HepG2 (cell line): ENCODE measurements around the gene CCDC148. TPM values are rescaled to one million over a fixed set of nuclear protein-coding genes. Genes with fewer than 3 reads are reported as not detected.

Experiments
- ATAC-seq: fragments of 200-7000 bp; cut with Tn5 transposase; 3 replicates; pipeline ENCODE4 v1.9.1; 2020; ENCODE audit warnings: mild to moderate bottlenecking, moderate library complexity
- BruUV-seq: library from RNA; stranded (reverse); fragments of 400-500 nt; replicated peaks from 2 replicates; lab custom pipeline; 2021; lab: Mats Ljungman, UMichigan
- CTCF ChIA-PET: fragments of 300-600 bp; formaldehyde crosslinking; extraction: SDS; loops from one replicate; lab custom pipeline; 2021; ENCODE audit warnings: low total read pairs, inconsistent platforms, low intra/inter-chr PET ratio; lab: Yijun Ruan, JAX
- POLR2A ChIA-PET: fragments of 350-600 bp; sonication (Branson Sonifier 250); formaldehyde crosslinking; loops from one replicate; lab custom pipeline; 2020; ENCODE audit warnings: antibody characterized with exemption, inconsistent platforms; lab: Yijun Ruan, JAX
- DNase-seq: peaks from one replicate; pipeline ENCODE4 v3.0.0-alpha.2; 2015; ENCODE audit warnings: low spot score
- FAIRE-seq: peaks from 3 replicates; lab custom pipeline; 2011; peaks lifted over from hg19 to GRCh38; lab: Jason Lieb, UNC
- H2AFZ ChIP-seq: one replicate; pipeline ENCODE4 v1.6.1; 2011; ENCODE audit warnings: low read length, inconsistent platforms
- H3K27ac ChIP-seq: fragments of 300-600 bp; 3 replicates; pipeline ENCODE4 v1.8.0; 2011; ENCODE audit warnings: mixed run types, mild to moderate bottlenecking, mixed read lengths, low read length, inconsistent platforms; ENCODE audit not compliant: insufficient read depth; ENCODE audit errors: extremely low read length
- H3K27me3 ChIP-seq, 2 experiments: fragments of 200-600 bp in 1 of 2; 2 replicates in 1 of 2; 3 replicates in 1 of 2; pipeline versions ENCODE4 v1.6.0 to v1.8.0; 2011; ENCODE audit warnings: low read length in 2 of 2, mild to moderate bottlenecking in 2 of 2, moderate library complexity in 2 of 2, inconsistent platforms in 1 of 2; ENCODE audit not compliant: insufficient read depth in 2 of 2, control insufficient read depth in 1 of 2
- H3K36me3 ChIP-seq, 2 experiments: fragments of 200-600 bp in 1 of 2; replicated peaks in 1 of 2; 2 replicates in 1 of 2; 3 replicates in 1 of 2; pipeline versions ENCODE4 v1.5.1 to v1.8.0; 2011; ENCODE audit warnings: low read length in 2 of 2, inconsistent platforms in 1 of 2; ENCODE audit not compliant: insufficient read depth in 2 of 2, control insufficient read depth in 1 of 2
- H3K4me1 ChIP-seq: 2 replicates; pipeline ENCODE4 v1.5.1; 2012; ENCODE audit warnings: low read length, inconsistent platforms; ENCODE audit not compliant: insufficient read depth
- H3K4me2 ChIP-seq: 2 replicates; pipeline ENCODE4 v1.6.0; 2011; ENCODE audit warnings: low read depth, low read length, inconsistent platforms
- H3K4me3 ChIP-seq, 3 experiments: fragments of 200-600 bp in 1 of 3; sonication (generic), shearing (Covaris generic) in 1 of 3; replicated peaks in 1 of 3; 2 replicates each; pipeline ENCODE4 v1.5.1; 2011 to 2016; ENCODE audit warnings: low read length in 3 of 3, inconsistent platforms in 2 of 3, low read depth in 2 of 3, mild to moderate bottlenecking in 2 of 3, control low read depth in 1 of 3, mixed read lengths in 1 of 3; ENCODE audit not compliant: insufficient read depth in 1 of 3
- H3K79me2 ChIP-seq: one replicate; pipeline ENCODE4 v1.6.1; 2011; ENCODE audit warnings: low read length, inconsistent platforms; ENCODE audit not compliant: insufficient read depth
- H3K9ac ChIP-seq: 2 replicates; pipeline ENCODE4 v1.6.0; 2011; ENCODE audit warnings: mild to moderate bottlenecking, low read depth, low read length, inconsistent platforms; ENCODE audit not compliant: insufficient read depth
- H3K9me3 ChIP-seq: 2 replicates; pipeline ENCODE4 v1.5.1; 2012; ENCODE audit warnings: mild to moderate bottlenecking, low read length
- H4K20me1 ChIP-seq: 2 replicates; pipeline ENCODE4 v1.6.0; 2011; ENCODE audit warnings: inconsistent platforms, mild to moderate bottlenecking, low read length, moderate library complexity; ENCODE audit not compliant: insufficient read depth
- GATAD1 ChIP-seq: IDR thresholded peaks from 2 replicates; pipeline ENCODE4 v1.6.1; 2016; ENCODE audit warnings: missing genetic modification reagents, missing compliant biosample characterization
- HDAC2 ChIP-seq: sonication (generic); formaldehyde crosslinking; IDR thresholded peaks from 2 replicates; pipeline ENCODE4 v1.4.0; 2020; ENCODE audit warnings: missing genetic modification reagents
- HHEX ChIP-seq: IDR thresholded peaks from 2 replicates; pipeline ENCODE4 v1.6.1; 2016; ENCODE audit warnings: control low read depth
- RAD21 ChIP-seq: fragments of 450-650 bp; formaldehyde crosslinking; IDR thresholded peaks from 2 replicates; pipeline ENCODE4 v1.5.0; 2020; ENCODE audit warnings: mild to moderate bottlenecking
- RAD51 ChIP-seq: fragments of 450-650 bp; IDR thresholded peaks from 2 replicates; pipeline ENCODE4 v1.6.1; 2016; ENCODE audit warnings: borderline replicate concordance
- SNAI1 ChIP-seq: sonication (generic); formaldehyde crosslinking; IDR thresholded peaks from 2 replicates; pipeline ENCODE4 v1.5.0; 2020; ENCODE audit warnings: mild to moderate bottlenecking, missing genetic modification reagents, borderline replicate concordance
- ZNF274 ChIP-seq: sonication (generic); formaldehyde crosslinking; IDR thresholded peaks from 2 replicates; pipeline ENCODE4 v1.5.1; 2020; ENCODE audit warnings: mild to moderate bottlenecking, missing genetic modification reagents
- ZNF552 ChIP-seq: sonication (generic); formaldehyde crosslinking; IDR thresholded peaks from 2 replicates; pipeline ENCODE4 v1.9.0; 2022; ENCODE audit warnings: missing genetic modification reagents, mild to moderate bottlenecking, borderline replicate concordance
- ZNF589 ChIP-seq: sonication (generic); formaldehyde crosslinking; conservative IDR thresholded peaks from 2 replicates; pipeline ENCODE4 v1.8.0; 2022; ENCODE audit warnings: mild to moderate bottlenecking, moderate library complexity, missing genetic modification reagents
- WGBS: methylation state at CpG from one replicate; pipeline ENCODE4 v1.1.6; 2017; ENCODE audit warnings: low lambda C conversion rate; 5-methylcytosine and 5-hydroxymethylcytosine counted together
- in situ Hi-C: cut with HindIII; loops from 2 replicates; pipeline ENCODE4 v1.10.0; 2017; ENCODE audit warnings: low pct_unique_long_range_greater_than_20kb; ENCODE audit not compliant: extremely low pct_ligation_motif_present
- intact Hi-C: fragments of 100-400 bp; cut with micrococcal nuclease; formaldehyde crosslinking; loops from one replicate; pipeline ENCODE4 v1.10.0; 2022; ENCODE audit not compliant: unreplicated experiment
- polyA plus RNA-seq, 8 experiments: library from polyadenylated mRNA; depleted of rRNA in 3 of 8; stranded (reverse) in 7 of 8; unstranded in 1 of 8; fragments of >200 nt; fragmentation: Illumina TruSeq in 4 of 8; extraction: Trizol in 4 of 8; gene quantifications; 2 replicates each; pipeline versions ENCODE4 v1.2.1 to v1.2.3, GENCODE V29; 2011 to 2016; ENCODE audit warnings: low read depth in 4 of 8, missing spikeins in 1 of 8, mixed read lengths in 1 of 8; ENCODE audit not compliant: insufficient read depth in 1 of 8
- total RNA-seq, 5 experiments: library from RNA; depleted of rRNA; stranded (reverse); fragments of >200 nt; fragmentation: Illumina TruSeq; extraction: Trizol; gene quantifications; 2 replicates each; pipeline ENCODE4 v1.2.3, GENCODE V29; 2016; ENCODE audit warnings: low read depth in 1 of 5
- TF ChIP-seq, protein P1 (sequence below): sonication (generic); formaldehyde crosslinking; IDR thresholded peaks from 2 replicates; pipeline ENCODE4 v1.4.0; 2020; ENCODE audit warnings: mild to moderate bottlenecking, missing genetic modification reagents

The CCDC148 gene
- total and polyA plus RNA-seq, 2 of the 13 experiments (the other 11 are each of a cell fraction or from before 2014, with no cell fraction given) = 0.30 to 0.49 TPM

DNA sequence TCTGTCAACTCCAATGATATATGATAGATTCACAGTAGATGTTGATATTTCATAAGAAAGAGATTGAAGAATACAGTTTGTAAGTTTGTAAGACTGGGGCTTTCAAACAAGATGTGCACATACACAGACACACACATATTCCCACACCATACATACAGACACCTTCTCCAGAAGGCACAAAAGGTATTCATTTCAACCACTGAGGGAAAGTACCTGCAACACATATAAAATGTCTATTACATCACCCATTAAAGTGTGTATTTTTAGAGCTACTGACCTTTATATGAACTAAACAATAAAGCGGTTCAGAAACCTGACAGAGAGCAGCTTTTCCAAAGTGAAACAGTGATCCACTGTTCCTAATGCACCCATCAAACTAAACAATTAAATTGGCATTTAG lies 53.3 kb downstream of the CCDC148 start (continued):
- no peak for TF ChIP-seq HDAC2 (CRISPR knock-in tag)
- no peak for TF ChIP-seq HHEX (CRISPR knock-in tag)
- no peak for TF ChIP-seq ZNF589 (CRISPR knock-in tag)
- TF ChIP-seq RAD21 (CRISPR knock-in tag) = no peak
- TF ChIP-seq SNAI1 (CRISPR knock-in tag) = no peak
- TF ChIP-seq GATAD1 (CRISPR knock-in tag) = no peak
- no peak for TF ChIP-seq ZNF274 (CRISPR knock-in tag)
- TF ChIP-seq ZNF552 (CRISPR knock-in tag) = no peak

DNA sequence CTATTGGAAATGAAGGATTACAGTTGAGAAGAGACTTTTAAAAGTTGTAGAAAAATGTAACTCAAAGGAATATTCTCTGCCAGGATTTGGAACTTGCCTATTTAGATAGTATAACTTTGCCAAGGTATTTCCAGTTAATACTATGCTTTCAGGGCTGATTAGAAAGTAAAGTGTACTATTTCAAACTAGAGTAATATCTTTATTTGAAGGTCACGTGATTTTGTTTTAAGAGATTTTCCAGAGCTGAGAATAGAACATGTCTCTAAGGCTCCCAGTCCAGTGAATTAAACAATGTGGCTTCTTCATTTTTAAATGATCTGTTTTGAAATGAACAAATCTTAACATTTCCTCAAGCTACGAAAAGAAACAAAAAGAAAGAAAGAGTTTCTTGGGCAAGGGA lies 53.9 kb downstream of the CCDC148 start:
- Histone ChIP-seq H3K27me3 (0 out of 5 replicates have a peak, but pooled peaks cover 0 to 4% of the 10 kb centered on the region in 2 experiments), H3K9me3 (no peaks in the 10 kb centered on the region; the same call in 1 of the 2 replicates), H3K36me3 (no peaks in the 10 kb centered on the region), H2AFZ (no peak overlapping the region), H3K9ac (no peak overlapping the region), H3K79me2 (no peaks in the 10 kb centered on the region), H3K4me3 (no peak overlapping the region), H4K20me1 (no peaks in the 10 kb centered on the region), H3K4me2 (no peak overlapping the region), H3K4me1 (no peaks in the 10 kb centered on the region), H3K27ac (no peak overlapping the region)
- ChIA-PET POLR2A (no interaction called here), CTCF (no interaction called here)
- in situ Hi-C loops (no loop called here), intact Hi-C loops (no loop called here)
- no peak for DNase-seq
- FAIRE-seq = no peak
- WGBS = 3% methylated on average over 2 of the region's 2 CpGs
- TF ChIP-seq, protein P1, sequence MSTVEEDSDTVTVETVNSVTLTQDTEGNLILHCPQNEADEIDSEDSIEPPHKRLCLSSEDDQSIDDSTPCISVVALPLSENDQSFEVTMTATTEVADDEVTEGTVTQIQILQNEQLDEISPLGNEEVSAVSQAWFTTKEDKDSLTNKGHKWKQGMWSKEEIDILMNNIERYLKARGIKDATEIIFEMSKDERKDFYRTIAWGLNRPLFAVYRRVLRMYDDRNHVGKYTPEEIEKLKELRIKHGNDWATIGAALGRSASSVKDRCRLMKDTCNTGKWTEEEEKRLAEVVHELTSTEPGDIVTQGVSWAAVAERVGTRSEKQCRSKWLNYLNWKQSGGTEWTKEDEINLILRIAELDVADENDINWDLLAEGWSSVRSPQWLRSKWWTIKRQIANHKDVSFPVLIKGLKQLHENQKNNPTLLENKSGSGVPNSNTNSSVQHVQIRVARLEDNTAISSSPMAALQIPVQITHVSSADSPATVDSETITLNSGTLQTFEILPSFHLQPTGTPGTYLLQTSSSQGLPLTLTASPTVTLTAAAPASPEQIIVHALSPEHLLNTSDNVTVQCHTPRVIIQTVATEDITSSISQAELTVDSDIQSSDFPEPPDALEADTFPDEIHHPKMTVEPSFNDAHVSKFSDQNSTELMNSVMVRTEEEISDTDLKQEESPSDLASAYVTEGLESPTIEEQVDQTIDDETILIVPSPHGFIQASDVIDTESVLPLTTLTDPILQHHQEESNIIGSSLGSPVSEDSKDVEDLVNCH (CRISPR knock-in tag) = no peak
- TF ChIP-seq RAD51 = peak; percentile 60; the same call in 1 of the 2 replicates
- BruUV-seq = no TSS peak
- no peak for ATAC-seq
